HEK293 (cell line): ENCODE measurements around the gene HSD17B1.

ENCODE experiments used
- CTCF ChIA-PET: fragments of 350-600 bp; formaldehyde crosslinking; extraction: SDS; loops from one replicate; lab custom pipeline; 2021; ENCODE audit warnings: antibody characterized with exemption; lab: Yijun Ruan, JAX
- POLR2A ChIA-PET: fragments of 300-600 bp; formaldehyde crosslinking; extraction: SDS; loops from one replicate; lab custom pipeline; 2020; ENCODE audit warnings: antibody characterized with exemption, inconsistent platforms; lab: Yijun Ruan, JAX
- H3K27ac ChIP-seq: fragments of 200-500 bp; sonication (Bioruptor generic); 2 replicates; pipeline ENCODE4 v1.5.1; 2014; ENCODE audit warnings: low read depth, low read length, control low read depth, inconsistent platforms; ENCODE audit errors: extremely low read depth
- H3K36me3 ChIP-seq, 2 experiments: fragments of 200-500 bp in 1 of 2; sonication (Bioruptor generic) in 1 of 2; 1 replicate in 1 of 2; 2 replicates in 1 of 2; pipeline ENCODE4 v1.5.1; 2014 to 2017; ENCODE audit warnings: inconsistent platforms in 2 of 2, low read length in 2 of 2; ENCODE audit not compliant: control insufficient read depth in 2 of 2, insufficient read depth in 1 of 2
- H3K4me1 ChIP-seq: fragments of 200-500 bp; sonication (Bioruptor generic); 2 replicates; pipeline ENCODE4 v1.5.1; 2014; ENCODE audit warnings: mild to moderate bottlenecking, low read length, inconsistent platforms; ENCODE audit not compliant: control insufficient read depth, insufficient read depth
- H3K4me3 ChIP-seq: 2 replicates; pipeline ENCODE4 v1.5.1; 2011; ENCODE audit warnings: low read depth, mild to moderate bottlenecking, control low read depth, low read length, moderate library complexity
- H3K9me3 ChIP-seq: fragments of 200-500 bp; sonication (Bioruptor generic); 2 replicates; pipeline ENCODE4 v1.5.1; 2014; ENCODE audit warnings: low read depth, low read length, inconsistent platforms; ENCODE audit not compliant: control insufficient read depth, insufficient read depth
- GLIS1 ChIP-seq: fragments of 450-650 bp; formaldehyde crosslinking; IDR thresholded peaks from 2 replicates; pipeline ENCODE4 v1.5.1; 2016; ENCODE audit warnings: missing biosample characterization, missing genetic modification characterization
- GLIS2 ChIP-seq: fragments of 450-650 bp; formaldehyde crosslinking; IDR thresholded peaks from 2 replicates; pipeline ENCODE4 v1.5.1; 2016; ENCODE audit warnings: missing biosample characterization, missing genetic modification characterization
- IKZF3 ChIP-seq: fragments of 450-650 bp; IDR thresholded peaks from 2 replicates; pipeline ENCODE4 v1.5.0; 2018; ENCODE audit warnings: missing biosample characterization, mild to moderate bottlenecking, missing genetic modification characterization, moderate library complexity
- KLF1 ChIP-seq: fragments of 450-650 bp; formaldehyde crosslinking; IDR thresholded peaks from 2 replicates; pipeline ENCODE4 v1.5.1; 2016; ENCODE audit warnings: missing biosample characterization, missing genetic modification characterization
- KLF7 ChIP-seq: fragments of 450-650 bp; formaldehyde crosslinking; IDR thresholded peaks from 2 replicates; pipeline ENCODE4 v1.5.1; 2016; ENCODE audit warnings: missing biosample characterization, missing genetic modification characterization, borderline replicate concordance
- SCRT2 ChIP-seq: fragments of 450-650 bp; formaldehyde crosslinking; IDR thresholded peaks from 2 replicates; pipeline ENCODE4 v1.5.1; 2016; ENCODE audit warnings: missing biosample characterization, missing genetic modification characterization
- SP7 ChIP-seq: fragments of 450-650 bp; formaldehyde crosslinking; IDR thresholded peaks from 2 replicates; pipeline ENCODE4 v1.5.1; 2016; ENCODE audit warnings: missing biosample characterization, missing genetic modification characterization
- ZBTB44 ChIP-seq: fragments of 450-650 bp; IDR thresholded peaks from 2 replicates; pipeline ENCODE4 v1.5.1; 2018; ENCODE audit warnings: missing biosample characterization, mild to moderate bottlenecking, missing genetic modification characterization
- ZBTB6 ChIP-seq: fragments of 450-650 bp; formaldehyde crosslinking; IDR thresholded peaks from 2 replicates; pipeline ENCODE4 v1.5.1; 2017; ENCODE audit warnings: missing biosample characterization, missing genetic modification characterization
- ZBTB8A ChIP-seq: fragments of 450-650 bp; formaldehyde crosslinking; IDR thresholded peaks from 2 replicates; pipeline ENCODE4 v1.5.1; 2016; ENCODE audit warnings: missing biosample characterization, missing genetic modification characterization
- ZNF10 ChIP-seq: fragments of 450-650 bp; formaldehyde crosslinking; IDR thresholded peaks from 2 replicates; pipeline ENCODE4 v1.5.1; 2017; ENCODE audit warnings: missing biosample characterization, missing genetic modification characterization
- ZNF324 ChIP-seq: fragments of 450-650 bp; formaldehyde crosslinking; IDR thresholded peaks from 2 replicates; pipeline ENCODE4 v1.5.1; 2016; ENCODE audit warnings: missing biosample characterization, missing genetic modification characterization
- ZNF341 ChIP-seq: fragments of 450-650 bp; formaldehyde crosslinking; IDR thresholded peaks from 2 replicates; pipeline ENCODE4; 2016; ENCODE audit warnings: low read depth, missing biosample characterization, missing genetic modification characterization
- ZNF629 ChIP-seq: fragments of 450-650 bp; formaldehyde crosslinking; IDR thresholded peaks from 2 replicates; pipeline ENCODE4 v1.5.1; 2017; ENCODE audit warnings: missing biosample characterization, missing genetic modification characterization
- ZNF747 ChIP-seq: fragments of 450-650 bp; formaldehyde crosslinking; IDR thresholded peaks from 2 replicates; pipeline ENCODE4 v1.5.1; 2016; ENCODE audit warnings: missing biosample characterization, missing genetic modification characterization
- TF ChIP-seq, protein P1 (sequence below): fragments of 450-650 bp; formaldehyde crosslinking; IDR thresholded peaks from 2 replicates; pipeline ENCODE4 v1.5.1; 2016; ENCODE audit warnings: missing biosample characterization, missing genetic modification characterization
- TF ChIP-seq, protein P2 (sequence below): fragments of 450-650 bp; formaldehyde crosslinking; IDR thresholded peaks from 2 replicates; pipeline ENCODE4 v1.5.1; 2016; ENCODE audit warnings: missing biosample characterization, missing genetic modification characterization
- TF ChIP-seq, protein P3 (sequence below): fragments of 450-650 bp; formaldehyde crosslinking; conservative IDR thresholded peaks from 2 replicates; pipeline ENCODE4 v1.5.1; 2016; ENCODE audit warnings: low read depth, missing biosample characterization, missing genetic modification characterization
- TF ChIP-seq, protein P4 (sequence below): fragments of 450-650 bp; formaldehyde crosslinking; IDR thresholded peaks from 2 replicates; pipeline ENCODE4 v1.5.1; 2016; ENCODE audit warnings: missing biosample characterization, missing genetic modification characterization

The HSD17B1 gene

GRCh38 chr17:42514867-42515266 is 37.9 kb upstream of the HSD17B1 start:
- peaks cover 20% of the 10 kb centered on the region for H3K4me1 ChIP-seq
- TF ChIP-seq KLF1 (tag by site-specific recombination) (peak; percentile 41), ZBTB6 (tag by site-specific recombination) (no peak), SCRT2 (tag by site-specific recombination) (no peak)
- TF ChIP-seq, all 188 proteins: peak for 1
- peaks cover 5 to 64% of the 10 kb centered on the region in 2 experiments; a peak in 2 of 3 replicates for H3K36me3 ChIP-seq
- peak overlapping the region; percentile 33; the same call in 1 of the 2 replicates for H3K27ac ChIP-seq
- ChIA-PET POLR2A (interaction anchor here (0.5 to 1.1 kb wide), 3 partner anchors 92 to 311 kb away, joined by 3 to 7 read pairs (median 3); partner anchors contain the start of gene CAVIN1), CTCF (interaction anchor here (0.7 to 1.2 kb wide), 6 partner anchors 12 to 191 kb away, joined by 3 to 6 read pairs (median 4); partner anchors contain the start of gene STAT3)
- H3K4me3 ChIP-seq: no peak overlapping the region
- no peaks in the 10 kb centered on the region for H3K9me3 ChIP-seq

DNA sequence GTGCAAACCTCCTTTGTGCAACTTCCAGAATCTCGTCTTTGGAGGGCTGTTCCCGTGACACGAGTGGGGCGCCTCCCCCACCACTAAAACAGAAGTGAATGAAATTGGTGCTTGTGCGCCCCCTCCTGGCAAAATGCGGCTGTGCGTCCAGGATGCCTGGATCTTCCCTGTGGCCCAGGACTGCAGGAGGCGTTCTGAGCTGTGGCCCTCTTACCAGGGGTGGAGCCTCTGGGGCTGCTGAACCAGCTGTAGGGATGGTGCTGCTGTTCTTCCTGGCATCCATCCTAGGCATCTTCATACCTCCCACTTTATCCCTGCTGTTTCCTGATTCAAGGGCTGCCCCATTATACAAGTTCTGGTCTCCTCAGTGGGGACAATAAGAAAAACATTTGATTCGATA is 35.2 kb upstream of the HSD17B1 start:
- H3K4me1 ChIP-seq: peaks cover 25% of the 10 kb centered on the region
- no peaks in the 10 kb centered on the region for H3K9me3 ChIP-seq
- no peak overlapping the region for H3K4me3 ChIP-seq
- no peak overlapping the region for H3K27ac ChIP-seq
- POLR2A ChIA-PET: interaction anchor here (1.3 to 3.7 kb wide), 5 partner anchors 9 to 94 kb away, joined by 3 to 48 read pairs (median 4); partner anchors contain the start of genes CAVIN1 and NAGLU
- CTCF ChIA-PET: interaction anchor here (0.6 to 4.4 kb wide), 47 partner anchors 10 to 689 kb away, joined by 3 to 66 read pairs (median 4); partner anchors contain the start of genes BECN1, CAVIN1, NKIRAS2 and PSMC3IP
- peaks cover 0 to 67% of the 10 kb centered on the region in 2 experiments; a peak in 1 of 3 replicates for H3K36me3 ChIP-seq
- TF ChIP-seq, protein P1, sequence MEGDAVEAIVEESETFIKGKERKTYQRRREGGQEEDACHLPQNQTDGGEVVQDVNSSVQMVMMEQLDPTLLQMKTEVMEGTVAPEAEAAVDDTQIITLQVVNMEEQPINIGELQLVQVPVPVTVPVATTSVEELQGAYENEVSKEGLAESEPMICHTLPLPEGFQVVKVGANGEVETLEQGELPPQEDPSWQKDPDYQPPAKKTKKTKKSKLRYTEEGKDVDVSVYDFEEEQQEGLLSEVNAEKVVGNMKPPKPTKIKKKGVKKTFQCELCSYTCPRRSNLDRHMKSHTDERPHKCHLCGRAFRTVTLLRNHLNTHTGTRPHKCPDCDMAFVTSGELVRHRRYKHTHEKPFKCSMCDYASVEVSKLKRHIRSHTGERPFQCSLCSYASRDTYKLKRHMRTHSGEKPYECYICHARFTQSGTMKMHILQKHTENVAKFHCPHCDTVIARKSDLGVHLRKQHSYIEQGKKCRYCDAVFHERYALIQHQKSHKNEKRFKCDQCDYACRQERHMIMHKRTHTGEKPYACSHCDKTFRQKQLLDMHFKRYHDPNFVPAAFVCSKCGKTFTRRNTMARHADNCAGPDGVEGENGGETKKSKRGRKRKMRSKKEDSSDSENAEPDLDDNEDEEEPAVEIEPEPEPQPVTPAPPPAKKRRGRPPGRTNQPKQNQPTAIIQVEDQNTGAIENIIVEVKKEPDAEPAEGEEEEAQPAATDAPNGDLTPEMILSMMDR (tag by site-specific recombination): peak; percentile 94
- TF ChIP-seq ZNF341 (tag by site-specific recombination): peak; percentile 97
- TF ChIP-seq KLF7: 0 out of 2 replicates have a peak, but pooled peaks have one; percentile 17
- TF ChIP-seq ZNF324 (tag by site-specific recombination): no peak
- TF ChIP-seq SP7: peak; percentile 15; the same call in 1 of the 2 replicates
- TF ChIP-seq, protein P2, sequence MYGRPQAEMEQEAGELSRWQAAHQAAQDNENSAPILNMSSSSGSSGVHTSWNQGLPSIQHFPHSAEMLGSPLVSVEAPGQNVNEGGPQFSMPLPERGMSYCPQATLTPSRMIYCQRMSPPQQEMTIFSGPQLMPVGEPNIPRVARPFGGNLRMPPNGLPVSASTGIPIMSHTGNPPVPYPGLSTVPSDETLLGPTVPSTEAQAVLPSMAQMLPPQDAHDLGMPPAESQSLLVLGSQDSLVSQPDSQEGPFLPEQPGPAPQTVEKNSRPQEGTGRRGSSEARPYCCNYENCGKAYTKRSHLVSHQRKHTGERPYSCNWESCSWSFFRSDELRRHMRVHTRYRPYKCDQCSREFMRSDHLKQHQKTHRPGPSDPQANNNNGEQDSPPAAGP (tag by site-specific recombination): peak; percentile 34; the same call in 1 of the 2 replicates
- no peak for TF ChIP-seq ZBTB44 (tag by site-specific recombination)
- TF ChIP-seq IKZF3 (tag by site-specific recombination): peak; percentile 63; the same call in 1 of the 2 replicates
- TF ChIP-seq ZNF10 (tag by site-specific recombination): no peak
- TF ChIP-seq GLIS2 (tag by site-specific recombination): peak; percentile 36; the same call in 1 of the 2 replicates
- peak; percentile 28; the same call in 1 of the 2 replicates for TF ChIP-seq ZNF629 (tag by site-specific recombination)
- peak; percentile 51; the same call in 1 of the 2 replicates for TF ChIP-seq GLIS1 (tag by site-specific recombination)
- TF ChIP-seq, protein P3, sequence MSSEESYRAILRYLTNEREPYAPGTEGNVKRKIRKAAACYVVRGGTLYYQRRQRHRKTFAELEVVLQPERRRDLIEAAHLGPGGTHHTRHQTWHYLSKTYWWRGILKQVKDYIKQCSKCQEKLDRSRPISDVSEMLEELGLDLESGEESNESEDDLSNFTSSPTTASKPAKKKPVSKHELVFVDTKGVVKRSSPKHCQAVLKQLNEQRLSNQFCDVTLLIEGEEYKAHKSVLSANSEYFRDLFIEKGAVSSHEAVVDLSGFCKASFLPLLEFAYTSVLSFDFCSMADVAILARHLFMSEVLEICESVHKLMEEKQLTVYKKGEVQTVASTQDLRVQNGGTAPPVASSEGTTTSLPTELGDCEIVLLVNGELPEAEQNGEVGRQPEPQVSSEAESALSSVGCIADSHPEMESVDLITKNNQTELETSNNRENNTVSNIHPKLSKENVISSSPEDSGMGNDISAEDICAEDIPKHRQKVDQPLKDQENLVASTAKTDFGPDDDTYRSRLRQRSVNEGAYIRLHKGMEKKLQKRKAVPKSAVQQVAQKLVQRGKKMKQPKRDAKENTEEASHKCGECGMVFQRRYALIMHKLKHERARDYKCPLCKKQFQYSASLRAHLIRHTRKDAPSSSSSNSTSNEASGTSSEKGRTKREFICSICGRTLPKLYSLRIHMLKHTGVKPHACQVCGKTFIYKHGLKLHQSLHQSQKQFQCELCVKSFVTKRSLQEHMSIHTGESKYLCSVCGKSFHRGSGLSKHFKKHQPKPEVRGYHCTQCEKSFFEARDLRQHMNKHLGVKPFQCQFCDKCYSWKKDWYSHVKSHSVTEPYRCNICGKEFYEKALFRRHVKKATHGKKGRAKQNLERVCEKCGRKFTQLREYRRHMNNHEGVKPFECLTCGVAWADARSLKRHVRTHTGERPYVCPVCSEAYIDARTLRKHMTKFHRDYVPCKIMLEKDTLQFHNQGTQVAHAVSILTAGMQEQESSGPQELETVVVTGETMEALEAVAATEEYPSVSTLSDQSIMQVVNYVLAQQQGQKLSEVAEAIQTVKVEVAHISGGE: no peak
- TF ChIP-seq ZBTB8A: peak; percentile 19; the same call in 1 of the 2 replicates
- TF ChIP-seq ZNF747: no peak
- TF ChIP-seq, protein P4, sequence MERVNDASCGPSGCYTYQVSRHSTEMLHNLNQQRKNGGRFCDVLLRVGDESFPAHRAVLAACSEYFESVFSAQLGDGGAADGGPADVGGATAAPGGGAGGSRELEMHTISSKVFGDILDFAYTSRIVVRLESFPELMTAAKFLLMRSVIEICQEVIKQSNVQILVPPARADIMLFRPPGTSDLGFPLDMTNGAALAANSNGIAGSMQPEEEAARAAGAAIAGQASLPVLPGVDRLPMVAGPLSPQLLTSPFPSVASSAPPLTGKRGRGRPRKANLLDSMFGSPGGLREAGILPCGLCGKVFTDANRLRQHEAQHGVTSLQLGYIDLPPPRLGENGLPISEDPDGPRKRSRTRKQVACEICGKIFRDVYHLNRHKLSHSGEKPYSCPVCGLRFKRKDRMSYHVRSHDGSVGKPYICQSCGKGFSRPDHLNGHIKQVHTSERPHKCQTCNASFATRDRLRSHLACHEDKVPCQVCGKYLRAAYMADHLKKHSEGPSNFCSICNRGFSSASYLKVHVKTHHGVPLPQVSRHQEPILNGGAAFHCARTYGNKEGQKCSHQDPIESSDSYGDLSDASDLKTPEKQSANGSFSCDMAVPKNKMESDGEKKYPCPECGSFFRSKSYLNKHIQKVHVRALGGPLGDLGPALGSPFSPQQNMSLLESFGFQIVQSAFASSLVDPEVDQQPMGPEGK (tag by site-specific recombination): peak; percentile 68
